Keratinocyte (primary cell): ENCODE data around the gene DENND1A. TPM values are rescaled to one million over a fixed set of nuclear protein-coding genes. Genes with fewer than 3 reads are reported as not detected.

Experiments
- DNase-seq: peaks from one replicate; pipeline ENCODE4 v3.0.0-alpha.2; 2011; ENCODE audit warnings: low read depth, missing footprints, low spot score
- FAIRE-seq: peaks from 2 replicates; lab custom pipeline; 2011; peaks lifted over from hg19 to GRCh38; lab: Jason Lieb, UNC
- H2AFZ ChIP-seq: 2 replicates; pipeline ENCODE4 v1.6.0; 2012; ENCODE audit warnings: low read length, control low read depth, inconsistent platforms; ENCODE audit not compliant: control insufficient read depth
- H3K27ac ChIP-seq: 2 replicates; pipeline ENCODE4 v1.5.1; 2011; ENCODE audit warnings: low read length; ENCODE audit not compliant: control insufficient read depth, insufficient read depth
- H3K27me3 ChIP-seq: 3 replicates; pipeline ENCODE4 v1.6.0; 2011; ENCODE audit warnings: low read length; ENCODE audit not compliant: control insufficient read depth, insufficient read depth; ENCODE audit errors: extremely low read depth
- H3K36me3 ChIP-seq, 2 experiments: 2 replicates in 1 of 2; 3 replicates in 1 of 2; pipeline ENCODE4 v1.5.1; 2011; ENCODE audit warnings: low read length in 2 of 2, mild to moderate bottlenecking in 1 of 2; ENCODE audit not compliant: control insufficient read depth in 2 of 2, insufficient read depth in 2 of 2; ENCODE audit errors: extremely low read depth in 1 of 2
- H3K4me1 ChIP-seq: 3 replicates; pipeline ENCODE4 v1.5.1; 2011; ENCODE audit warnings: low read length; ENCODE audit not compliant: control insufficient read depth, insufficient read depth; ENCODE audit errors: extremely low read depth
- H3K4me2 ChIP-seq: 3 replicates; pipeline ENCODE4 v1.6.0; 2011; ENCODE audit warnings: low read depth, low read length; ENCODE audit not compliant: control insufficient read depth, insufficient read depth; ENCODE audit errors: extremely low read depth
- H3K4me3 ChIP-seq, 3 experiments: fragments of 200-600 bp in 1 of 3; sonication (generic) in 1 of 3; 2 replicates in 2 of 3; 3 replicates in 1 of 3; pipeline ENCODE4 v1.5.1; 2011 to 2016; ENCODE audit warnings: low read length in 3 of 3, mild to moderate bottlenecking in 3 of 3, control low read depth in 2 of 3, inconsistent platforms in 1 of 3, low read depth in 1 of 3, mixed read lengths in 1 of 3, mixed run types in 1 of 3, moderate library complexity in 1 of 3; ENCODE audit not compliant: control insufficient read depth in 2 of 3, insufficient read depth in 2 of 3; ENCODE audit errors: extremely low read depth in 1 of 3
- H3K79me2 ChIP-seq: 2 replicates; pipeline ENCODE4 v1.6.0; 2012; ENCODE audit warnings: low read length; ENCODE audit not compliant: control insufficient read depth, insufficient read depth
- H3K9ac ChIP-seq: 3 replicates; pipeline ENCODE4 v1.6.0; 2011; ENCODE audit warnings: low read length; ENCODE audit not compliant: control insufficient read depth, insufficient read depth; ENCODE audit errors: extremely low read depth
- H3K9me1 ChIP-seq: 3 replicates; pipeline ENCODE4 v1.6.0; 2011; ENCODE audit warnings: low read length; ENCODE audit not compliant: control insufficient read depth, insufficient read depth; ENCODE audit errors: extremely low read depth
- H3K9me3 ChIP-seq: 2 replicates; pipeline ENCODE4 v1.5.1; 2012; ENCODE audit warnings: low read depth, low read length; ENCODE audit not compliant: control insufficient read depth
- H4K20me1 ChIP-seq: 3 replicates; pipeline ENCODE4 v1.6.0; 2011; ENCODE audit warnings: low read length; ENCODE audit not compliant: control insufficient read depth, insufficient read depth; ENCODE audit errors: extremely low read depth
- CTCF ChIP-seq, 3 experiments: IDR thresholded peaks in 1 of 3; conservative IDR thresholded peaks in 1 of 3; optimal IDR thresholded peaks in 1 of 3; 2 replicates in 2 of 3; 3 replicates in 1 of 3; pipeline versions ENCODE3 to v1.5.1; 2011; ENCODE audit warnings: low read length in 3 of 3, mild to moderate bottlenecking in 3 of 3, moderate library complexity in 2 of 3, control low read depth in 1 of 3, inconsistent platforms in 1 of 3; ENCODE audit not compliant: insufficient read depth in 2 of 3; ENCODE audit errors: extremely low read depth in 1 of 3
- EZH2 ChIP-seq: IDR thresholded peaks from one replicate; pipeline ENCODE4 v1.6.1; 2012; ENCODE audit warnings: inconsistent platforms, mild to moderate bottlenecking, low read length, moderate library complexity
- dilution Hi-C: fragments of 300-500 bp; cut with MboI; formaldehyde crosslinking; loops from one replicate; pipeline ENCODE4 v1.7.0; 2020; ENCODE audit warnings: low sequenced_read_pairs; ENCODE audit not compliant: extremely low pct_ligation_motif_present
- polyA plus RNA-seq, 5 experiments: library from polyadenylated mRNA; depleted of rRNA in 3 of 5; stranded (reverse) in 3 of 5; stranded (forward) in 1 of 5; unstranded in 1 of 5; fragments of >200 nt; gene quantifications; 1 replicate in 1 of 5; 2 replicates in 3 of 5; 3 replicates in 1 of 5; pipeline versions ENCODE4 v1.2.1 to v1.2.3, GENCODE V29; 2011 to 2012; ENCODE audit warnings: missing spikeins in 2 of 5, low read depth in 1 of 5, low replicate concordance in 1 of 5

Gene DENND1A
- polyA plus RNA-seq, 1 donor (not counting 4 experiments of a cell fraction or from before 2014, with no cell fraction given) = 13.0 TPM

- Histone ChIP-seq H3K4me2 (no peak overlapping the region), H3K4me3 (no peak overlapping the region), H3K9ac (no peak overlapping the region), H3K9me1 (no peaks in the 10 kb centered on the region), H4K20me1 (no peaks in the 10 kb centered on the region), H3K36me3 (no peaks in the 10 kb centered on the region), H2AFZ (no peak overlapping the region), H3K27me3 (no peaks in the 10 kb centered on the region), H3K27ac (no peak overlapping the region), H3K9me3 (no peaks in the 10 kb centered on the region), H3K4me1 (no peaks in the 10 kb centered on the region), H3K79me2 (no peaks in the 10 kb centered on the region)
- TF ChIP-seq CTCF (optimal IDR thresholded peaks at IDR 0.05 in 1 of 3, IDR thresholded peaks at IDR 0.05 in 1 of 3, conservative IDR thresholded peaks at IDR 0.05 in 1 of 3; ENCODE audit: extremely low read depth in 1 of 3, insufficient read depth in 2 of 3, low read length in 3 of 3) (no peak), EZH2 (no peak)
- FAIRE-seq = no peak
- no peak for DNase-seq
- dilution Hi-C loops = no loop called here
Observed at GRCh38 chr9:123395689-123396511, 534.0 kb downstream of the DENND1A start.

GRCh38 chr9:123395276-123395688 is 534.6 kb downstream of the DENND1A start:
- Histone ChIP-seq H3K4me1 (no peaks in the 10 kb centered on the region), H3K9me1 (no peaks in the 10 kb centered on the region), H3K27ac (no peak overlapping the region), H4K20me1 (no peaks in the 10 kb centered on the region), H3K4me2 (no peak overlapping the region), H3K4me3 (no peak overlapping the region), H2AFZ (no peak overlapping the region), H3K27me3 (no peaks in the 10 kb centered on the region), H3K36me3 (no peaks in the 10 kb centered on the region), H3K9me3 (no peaks in the 10 kb centered on the region), H3K79me2 (no peaks in the 10 kb centered on the region), H3K9ac (no peak overlapping the region)
- dilution Hi-C loops = no loop called here
- FAIRE-seq (no peak), DNase-seq (no peak)
- TF ChIP-seq CTCF (optimal IDR thresholded peaks at IDR 0.05 in 1 of 3, IDR thresholded peaks at IDR 0.05 in 1 of 3, conservative IDR thresholded peaks at IDR 0.05 in 1 of 3; ENCODE audit: extremely low read depth in 1 of 3, insufficient read depth in 2 of 3, low read length in 3 of 3) (no peak), EZH2 (no peak)
